ENCODE results near the gene SLC1A6. TPM values are rescaled to one million over a fixed set of nuclear protein-coding genes. Genes with fewer than 3 reads are reported as not detected.
"Not testable (repeated sequence)": the region's sequence is repeated elsewhere in the genome, so short reads cannot be mapped to it uniquely, and the experiment has no call there.

SLC1A6 gene
- total RNA-seq, 2 donors from 2014 or later: not detected

DNA sequence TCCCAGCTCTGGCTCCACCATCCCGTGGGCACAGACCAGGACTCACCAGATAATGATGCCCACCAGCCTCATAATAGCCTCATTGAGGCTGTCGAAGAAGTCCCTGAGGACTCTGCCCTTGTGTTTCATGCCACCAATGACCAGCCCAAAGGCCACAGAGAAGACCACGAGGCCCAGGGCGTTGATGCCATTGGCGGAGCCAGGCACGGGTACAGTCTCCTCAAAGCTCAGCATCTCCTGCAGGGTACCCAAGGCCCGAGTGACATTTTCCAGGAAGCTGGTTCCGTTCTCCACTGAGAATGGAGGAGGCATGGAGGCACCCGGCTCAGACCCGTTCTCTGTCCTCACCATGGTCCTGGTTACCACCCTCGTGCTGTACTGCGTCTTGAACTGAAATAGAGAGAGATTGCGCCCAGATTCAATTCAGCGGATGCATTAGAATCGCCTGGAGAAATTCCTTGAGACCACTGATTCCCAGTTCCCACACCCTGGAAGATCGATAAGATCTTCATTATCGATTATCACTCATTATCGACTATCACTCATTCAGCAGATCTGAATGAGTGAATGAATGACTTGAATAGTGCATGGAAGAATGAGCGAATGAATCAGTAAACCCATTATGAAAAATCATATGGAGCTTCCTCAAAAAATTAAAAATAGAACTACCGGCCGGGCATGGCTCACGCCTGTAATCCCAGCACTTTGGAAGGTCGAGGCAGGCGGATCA, 17.5 kb downstream of the SLC1A6 start:
- intact Hi-C loops (cut with DNase I): no loop called here
- DNase-seq (no peak), ATAC-seq (no peak)

- ATAC-seq (no peak), DNase-seq (no peak)
- intact Hi-C loops (cut with DNase I): no loop called here
These were observed 20.4 kb downstream of the SLC1A6 start for GRCh38 chr19:14959263-14959662.

DNA sequence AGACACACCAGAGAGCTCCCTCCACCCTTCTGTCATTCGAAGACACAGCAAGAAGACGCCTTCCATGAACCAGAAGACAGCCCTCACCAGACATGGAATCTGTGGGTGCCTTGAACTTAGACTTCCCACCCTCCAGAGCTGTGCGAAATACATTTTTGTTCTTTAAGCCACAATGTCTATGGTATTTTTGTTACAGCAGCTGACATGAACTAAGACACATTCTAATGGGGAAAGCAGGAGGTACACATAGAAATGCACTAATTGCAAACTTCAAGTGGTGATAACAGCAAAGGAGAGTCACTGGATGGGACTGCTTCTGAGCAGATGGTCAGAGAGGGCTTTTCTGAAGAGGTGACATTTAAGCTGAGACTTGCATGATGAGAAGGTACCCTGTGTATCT, 22.2 kb downstream of the SLC1A6 start:
- intact Hi-C loops (cut with DNase I): no loop called here
- no peak for ATAC-seq

DNA sequence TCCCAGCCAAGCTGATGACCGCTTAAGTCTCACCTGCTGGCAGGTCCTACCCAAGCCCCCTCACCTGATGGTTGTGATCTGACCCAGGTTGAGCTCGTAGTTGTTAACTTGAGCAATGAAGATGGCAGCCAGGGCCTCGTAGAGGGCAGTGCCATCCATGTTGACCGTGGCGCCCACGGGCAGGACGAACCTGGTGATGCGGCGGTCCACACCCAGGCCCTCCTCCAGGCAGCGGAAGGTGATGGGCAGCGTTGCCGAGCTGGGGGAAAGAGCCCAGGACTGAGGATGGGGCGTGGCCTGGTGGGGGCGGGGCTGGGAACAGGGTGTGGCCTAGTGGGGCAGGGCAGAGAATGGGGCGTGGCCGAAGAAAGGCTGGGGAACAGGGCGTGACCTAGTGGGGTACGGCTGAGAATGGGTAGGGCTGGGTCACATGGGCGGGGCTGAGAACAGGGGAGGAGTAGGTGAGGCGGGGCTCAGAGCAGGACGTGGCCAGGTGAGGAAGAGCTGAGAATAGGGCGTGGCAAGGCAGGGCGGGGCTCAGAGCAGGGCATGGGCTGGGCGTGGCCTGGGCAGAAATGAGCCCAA, 25.5 kb downstream of the SLC1A6 start:
- DNase-seq (no peak), ATAC-seq (no peak)
- intact Hi-C loops (cut with DNase I): no loop called here

More for the DNA sequence above, 22.2 kb downstream of the SLC1A6 start:
- no peak for DNase-seq

GRCh38 chr19:14952767-14953166, 26.9 kb downstream of the SLC1A6 start:
- intact Hi-C loops (cut with DNase I): no loop called here
- DNase-seq (no peak), ATAC-seq (no peak)

DNA sequence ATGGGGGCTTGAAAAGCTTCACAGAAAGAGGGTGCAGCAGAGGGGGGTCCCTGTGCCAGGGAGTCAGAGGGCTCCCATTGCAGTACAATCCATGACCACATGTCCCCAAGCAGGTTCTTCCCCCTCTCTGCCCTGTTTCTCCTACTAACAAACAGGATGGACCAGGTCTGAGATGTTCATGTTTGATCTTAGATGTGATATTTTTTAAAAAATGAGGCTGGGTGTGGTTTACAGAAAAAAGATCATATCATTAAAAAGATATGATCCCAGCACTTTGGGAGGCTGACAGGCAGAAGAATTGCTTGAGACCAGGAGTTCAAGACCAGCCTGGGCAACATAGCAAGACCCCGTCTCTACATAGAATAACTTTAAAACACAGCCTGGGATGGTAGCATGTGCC, 29.2 kb downstream of the SLC1A6 start:
- ATAC-seq (no peak), DNase-seq (no peak)
- intact Hi-C loops (cut with DNase I): no loop called here

DNA sequence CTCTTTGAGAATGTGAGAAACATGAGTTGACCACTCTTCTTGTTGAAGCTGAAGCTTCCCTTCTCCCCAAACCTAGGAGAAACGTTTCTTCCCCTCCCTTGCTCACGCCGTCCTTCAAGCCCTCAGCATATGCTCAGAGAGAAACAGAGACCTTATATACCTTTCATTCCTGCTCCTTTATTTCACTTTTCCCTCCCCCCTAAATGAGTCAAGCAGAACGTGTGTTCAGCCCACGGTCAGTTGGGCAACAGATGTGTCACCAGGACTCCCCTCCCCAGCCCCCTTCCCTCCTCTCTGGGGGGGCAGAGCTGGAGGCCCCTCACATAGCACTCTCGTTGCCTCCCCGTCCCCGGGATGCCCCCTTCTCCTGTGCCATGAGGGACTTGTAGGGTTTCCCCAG, 29.8 kb downstream of the SLC1A6 start:
- ATAC-seq: no peak
- intact Hi-C loops (cut with DNase I): no loop called here

GRCh38 chr19:14949413-14949812, 30.3 kb downstream of the SLC1A6 start:
- ATAC-seq; intact Hi-C loops (cut with DNase I); DNase-seq: not testable (repeated sequence)

More for the DNA sequence above, 29.8 kb downstream of the SLC1A6 start:
- DNase-seq: no peak

GRCh38 chr19:14944456-14944855, 35.2 kb downstream of the SLC1A6 start:
- DNase-seq (no peak), ATAC-seq (no peak)
- intact Hi-C loops (cut with DNase I): no loop called here

DNA sequence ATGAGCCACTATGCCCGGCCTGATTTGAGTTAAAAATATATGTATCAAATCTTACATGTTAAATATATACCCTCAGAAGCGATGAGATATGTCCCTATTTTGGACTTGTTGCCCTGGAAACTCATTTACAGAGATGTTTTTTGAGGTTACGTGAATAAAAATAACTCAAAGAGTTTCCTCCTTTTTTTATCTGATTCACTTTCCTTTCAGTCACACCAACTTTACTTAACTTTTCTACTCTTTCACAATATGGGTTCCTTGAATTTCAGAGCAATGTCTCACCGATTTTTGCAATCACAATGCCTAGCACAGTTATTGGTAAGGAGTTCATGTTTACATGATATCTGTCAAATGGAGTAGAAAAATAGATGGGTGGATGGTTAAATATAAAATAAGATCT, 36.1 kb downstream of the SLC1A6 start:
- intact Hi-C loops (cut with DNase I): no loop called here
- DNase-seq: no peak
- ATAC-seq: no peak

GRCh38 chr19:14941189-14941588, 38.5 kb downstream of the SLC1A6 start, which contains the start of gene OR7C2:
OR7C2 (plus strand) TSS chr19:14941489; CDS start chr19:14941489, 0 bp downstream.
- no peak for DNase-seq
- intact Hi-C loops (cut with DNase I): no loop called here
- no peak for ATAC-seq

- intact Hi-C loops (cut with DNase I): no loop called here
- no peak for ATAC-seq
These were observed 39.4 kb downstream of the SLC1A6 start for GRCh38 chr19:14940266-14940665.

GRCh38 chr19:14933506-14933905, 46.2 kb downstream of the SLC1A6 start:
- DNase-seq (no peak), ATAC-seq (no peak)
- intact Hi-C loops (cut with DNase I): no loop called here

More at GRCh38 chr19:14940266-14940665, 39.4 kb downstream of the SLC1A6 start:
- no peak for DNase-seq

GRCh38 chr19:14916848-14917247, 62.8 kb downstream of the SLC1A6 start:
- DNase-seq (no peak), ATAC-seq (no peak)
- intact Hi-C loops (cut with DNase I): no loop called here

GRCh38 chr19:14915116-14915515, 64.5 kb downstream of the SLC1A6 start:
- no peak for ATAC-seq
- no peak for DNase-seq
- intact Hi-C loops (cut with DNase I): no loop called here

DNA sequence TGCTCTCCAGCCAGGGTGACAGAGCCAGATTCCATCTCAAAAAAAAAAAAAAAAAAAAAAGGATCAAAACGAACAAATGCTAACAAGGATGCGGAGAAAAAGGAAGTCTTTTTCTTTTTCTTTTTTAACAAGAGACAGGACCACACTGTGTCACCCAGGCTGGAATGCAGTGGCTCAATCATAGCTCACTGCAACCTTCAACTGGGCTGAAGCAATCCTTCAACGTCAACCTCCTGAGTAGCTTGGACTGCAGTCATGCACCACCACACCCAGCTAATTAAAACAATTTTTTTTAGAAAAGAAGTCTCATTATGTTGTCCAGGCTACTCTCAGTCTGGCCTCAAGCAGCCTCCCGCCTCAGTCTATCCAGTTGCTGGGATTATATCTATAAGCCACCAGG, 73.0 kb downstream of the SLC1A6 start:
- ATAC-seq: no peak
- no peak for DNase-seq
- intact Hi-C loops (cut with DNase I): no loop called here

- peak in 1 of 2 donors; percentile 70 for ATAC-seq
These were observed 77.9 kb downstream of the SLC1A6 start for GRCh38 chr19:14901675-14902260.

More at GRCh38 chr19:14901675-14902260, 77.9 kb downstream of the SLC1A6 start:
- intact Hi-C loops (cut with DNase I): no loop called here
- no peak for DNase-seq

Data from left cardiac atrium (tissue), 4 donors.